SK-N-DZ (cell line): ENCODE data around the gene SYNC.
A peak's percentile ranks its signal among the peaks of the same experiment; 100 is the strongest.
"Not testable (repeated sequence)": the region's sequence is repeated elsewhere in the genome, so short reads cannot be mapped to it uniquely, and the experiment has no call there.

Source experiments
- DNase-seq: peaks from one replicate; pipeline ENCODE4 v3.0.0-alpha.2; 2015; ENCODE audit warnings: low spot score

Gene SYNC

GRCh38 chr1:32724678-32725614, 22.4 kb upstream of the SYNC start:
- DNase-seq, result peak; percentile 38

GRCh38 chr1:32719681-32720275, 17.2 kb upstream of the SYNC start:
- no peak for DNase-seq

- DNase-seq, result no peak
These were observed 16.0 kb upstream of the SYNC start for GRCh38 chr1:32718527-32718926.

- no peak for DNase-seq
These were observed 15.5 kb upstream of the SYNC start for GRCh38 chr1:32718036-32718435.

- no peak for DNase-seq
These were observed 14.9 kb upstream of the SYNC start for GRCh38 chr1:32717503-32717902.

GRCh38 chr1:32716312-32717148, 14.0 kb upstream of the SYNC start:
- DNase-seq, result peak; percentile 54

- no peak for DNase-seq
These were observed 13.3 kb upstream of the SYNC start for GRCh38 chr1:32715901-32716311.

- no peak for DNase-seq
These were observed 11.7 kb upstream of the SYNC start for GRCh38 chr1:32714277-32714676.

GRCh38 chr1:32713081-32713480, 10.5 kb upstream of the SYNC start:
- DNase-seq, result no peak

GRCh38 chr1:32711221-32711620, 8.7 kb upstream of the SYNC start:
- not testable (repeated sequence) for DNase-seq

- no peak for DNase-seq
These were observed 6.9 kb upstream of the SYNC start for GRCh38 chr1:32709476-32709875.

- DNase-seq, result no peak
These were observed 6.5 kb upstream of the SYNC start for GRCh38 chr1:32709075-32709474.

GRCh38 chr1:32706491-32706890, 3.9 kb upstream of the SYNC start:
- no peak for DNase-seq

GRCh38 chr1:32705516-32705915, 2.9 kb upstream of the SYNC start:
- DNase-seq, result no peak

GRCh38 chr1:32703479-32704291, 1.1 kb upstream of the SYNC start:
- DNase-seq, result no peak

- no peak for DNase-seq
These were observed 495 bp downstream of the SYNC start for GRCh38 chr1:32701951-32702598.

GRCh38 chr1:32701421-32701911, 1.1 kb downstream of the SYNC start:
- DNase-seq, result no peak

GRCh38 chr1:32696996-32697395, 5.6 kb downstream of the SYNC start:
- not testable (repeated sequence) for DNase-seq

GRCh38 chr1:32696041-32696440, 6.5 kb downstream of the SYNC start:
- DNase-seq, result no peak

GRCh38 chr1:32695098-32695904, 7.3 kb downstream of the SYNC start:
- DNase-seq, result no peak
